ENCODE data around the gene KCNIP4.

DNA sequence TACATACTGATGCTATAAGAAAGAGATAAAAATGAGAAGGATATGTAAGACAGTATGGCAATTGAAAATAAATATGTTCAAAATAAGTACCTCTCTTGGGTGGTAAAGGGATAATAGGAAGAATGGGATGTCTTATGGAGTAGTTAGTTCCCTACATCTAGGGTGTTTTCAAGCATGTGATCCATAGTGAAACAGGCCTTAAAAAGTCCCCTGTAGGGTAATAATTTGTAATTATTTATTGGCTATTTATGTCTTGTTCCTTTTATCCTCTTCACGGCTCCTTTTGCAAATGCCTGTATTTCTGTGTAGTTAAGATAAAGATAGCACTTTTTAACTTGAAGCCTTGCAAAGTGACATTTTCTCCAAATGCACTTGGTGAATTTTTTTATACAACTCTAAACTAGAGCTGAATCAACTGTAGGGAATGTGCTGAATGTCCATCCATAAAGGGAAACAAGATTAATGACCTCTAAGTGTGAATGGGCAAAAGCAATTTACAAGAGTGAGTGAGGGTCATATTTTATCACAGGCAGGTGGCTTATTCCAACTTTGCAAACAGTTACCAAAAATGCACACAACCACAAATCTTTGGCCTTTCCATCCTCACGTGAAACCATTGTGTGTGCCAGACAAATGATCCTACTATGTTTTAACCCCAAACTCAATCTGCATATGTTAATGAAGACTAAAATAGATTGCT, 299.0 kb downstream of the KCNIP4 start:
- TF ChIP-seq ZNF274 (IDR thresholded peaks at IDR 0.05; ENCODE audit: low read depth, low read length) (no peak), YY1 (IDR thresholded peaks at IDR 0.05; ENCODE audit: insufficient read depth, insufficient read length) (no peak), SUZ12 (IDR thresholded peaks at IDR 0.05; ENCODE audit: extremely low read depth, insufficient read depth, insufficient read length) (no peak)
